T-cell (primary cell): ENCODE data around the gene DPP7. TPM values are rescaled to one million over a fixed set of nuclear protein-coding genes. Genes with fewer than 3 reads are reported as not detected.

Experiments
- ATAC-seq, 4 experiments: fragments of 200-7000 bp in 3 of 4; fragments of 150-1000 bp in 1 of 4; cut with Tn5 transposase; replicated peaks in 1 of 4; 1 replicate in 3 of 4; 2 replicates in 1 of 4; pipeline ENCODE4 v1.10.0; 2021; ENCODE audit warnings: moderate library complexity in 3 of 4, mild to moderate bottlenecking in 2 of 4, moderate number of reproducible peaks in 1 of 4
- CTCF ChIA-PET, 2 donors: fragments of 300-600 bp; sonication (Branson Sonifier 250); formaldehyde crosslinking; loops; one replicate each; lab custom pipeline; 2022; ENCODE audit warnings: antibody characterized with exemption in 2 of 2; lab: Charles Lee
- POLR2A ChIA-PET, 2 donors: fragments of 300-600 bp; sonication (Branson Sonifier 250); formaldehyde crosslinking; loops; one replicate each; lab custom pipeline; 2022; ENCODE audit warnings: antibody characterized with exemption in 2 of 2; lab: Charles Lee
- DNase-seq, 35 experiments: peaks; one replicate each; pipeline versions ENCODE4 v3.0.0 to v3.0.0-alpha.2; 2013 to 2023
- H3K27ac ChIP-seq: one replicate; pipeline ENCODE4 v1.5.1; 2013; ENCODE audit warnings: low read length
- H3K27me3 ChIP-seq, 2 experiments: replicated peaks in 1 of 2; 1 replicate in 1 of 2; 2 replicates in 1 of 2; pipeline versions ENCODE4 v1.6.1 to v1.7.0; 2013; ENCODE audit warnings: low read length in 1 of 2, mixed read lengths in 1 of 2; ENCODE audit not compliant: control insufficient read depth in 2 of 2, insufficient read depth in 2 of 2; ENCODE audit errors: extremely low read depth in 1 of 2
- H3K36me3 ChIP-seq, 2 donors: 1 replicate in 1 of 2; 2 replicates in 1 of 2; pipeline versions ENCODE4 v1.6.1 to v1.7.0; 2013; ENCODE audit warnings: low read length in 1 of 2; ENCODE audit not compliant: control insufficient read depth in 2 of 2, insufficient read depth in 1 of 2; ENCODE audit errors: extremely low read depth in 1 of 2
- H3K4me1 ChIP-seq, 2 experiments: 1 replicate in 1 of 2; 2 replicates in 1 of 2; pipeline versions ENCODE4 v1.6.1 to v1.7.0; 2013; ENCODE audit warnings: low read length in 2 of 2, mixed read lengths in 1 of 2; ENCODE audit not compliant: insufficient read depth in 2 of 2, control insufficient read depth in 1 of 2; ENCODE audit errors: extremely low read depth in 1 of 2
- H3K4me3 ChIP-seq, 2 donors: 1 replicate in 1 of 2; 2 replicates in 1 of 2; pipeline versions ENCODE4 v1.5.1 to v1.7.0; 2013; ENCODE audit warnings: mild to moderate bottlenecking in 2 of 2, low read length in 1 of 2, moderate library complexity in 1 of 2; ENCODE audit not compliant: control insufficient read depth in 1 of 2; ENCODE audit errors: extremely low read depth in 1 of 2
- H3K9me3 ChIP-seq: 2 replicates; pipeline ENCODE4 v1.7.0; 2013
- H3K27ac Mint-ChIP-seq, 2 donors: one replicate each; pipeline ENCODE4 v1.8.0; 2020 to 2021; ENCODE audit warnings: mild to moderate bottlenecking in 2 of 2, mixed read lengths in 2 of 2
- H3K27me3 Mint-ChIP-seq, 2 donors: one replicate each; pipeline ENCODE4 v1.8.0; 2021 to 2022; ENCODE audit warnings: mixed read lengths in 2 of 2
- H3K36me3 Mint-ChIP-seq: one replicate; pipeline ENCODE4 v1.8.0; 2021; ENCODE audit warnings: mixed read lengths
- H3K4me1 Mint-ChIP-seq, 3 donors: one replicate each; pipeline ENCODE4 v1.8.0; 2020 to 2022; ENCODE audit warnings: mixed read lengths in 3 of 3, mild to moderate bottlenecking in 1 of 3
- H3K4me3 Mint-ChIP-seq, 3 donors: one replicate each; pipeline ENCODE4 v1.8.0; 2020 to 2022; ENCODE audit warnings: mild to moderate bottlenecking in 3 of 3, mixed read lengths in 3 of 3, moderate library complexity in 3 of 3
- H3K9me3 Mint-ChIP-seq, 3 donors: one replicate each; pipeline ENCODE4 v1.8.0; 2020 to 2022; ENCODE audit warnings: mixed read lengths in 3 of 3
- WGBS: methylation state at CpG from one replicate; pipeline ENCODE4 v1.1.5; 2013; ENCODE audit warnings: missing lambda C conversion rate; ENCODE audit not compliant: insufficient coverage; 5-methylcytosine and 5-hydroxymethylcytosine counted together
- total RNA-seq, 35 experiments: library from RNA in 6 of 35; stranded (reverse) in 6 of 35; fragments of 120-200 nt in 1 of 35; gene quantifications; one replicate each; pipeline versions ENCODE4 v1.2.1 to v1.2.4 and lab custom pipeline; 2013 to 2026

Gene DPP7
- total RNA-seq, 5 donors from 2014 or later (not counting 1 experiment from before 2014, with no cell fraction given) = 246 to 469 (median 425) TPM

DNA sequence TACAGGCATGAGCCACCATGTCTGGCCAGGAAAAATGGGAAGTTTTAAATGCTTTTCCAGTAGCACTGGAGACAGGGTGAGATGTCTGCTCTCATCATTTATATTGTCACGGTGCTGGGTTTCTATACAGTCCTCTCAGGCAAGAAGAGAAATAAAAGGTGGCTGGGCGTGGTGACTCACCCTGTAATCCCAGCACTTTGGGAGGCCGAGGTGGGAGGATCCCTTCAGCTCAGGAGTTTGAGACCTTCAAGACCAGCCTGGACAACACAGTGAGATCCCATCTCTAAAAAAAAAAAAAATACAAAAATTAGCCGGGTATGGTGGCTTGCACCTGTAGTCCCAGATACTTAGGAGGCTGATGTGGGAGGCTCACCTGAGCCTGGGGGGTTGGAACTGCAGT is 19.7 kb upstream of the DPP7 start:
- no peak overlapping the region for H3K27ac ChIP-seq
- ATAC-seq (no peak), DNase-seq (no peak)
- H3K4me3 ChIP-seq = no peak overlapping the region
- ChIA-PET POLR2A (interaction anchor here in 1 of 2 donors (0.7 kb wide), 1 partner anchor 36 kb away, joined by 4 read pairs; no protein-coding TSS in a partner anchor), CTCF (interaction anchor here in 1 of 2 donors (0.7 kb wide), 2 partner anchors 36 to 46 kb away, joined by 4 to 5 read pairs; no protein-coding TSS in a partner anchor)
- no peaks in the 10 kb centered on the region for H3K9me3 ChIP-seq
- Mint-ChIP-seq H3K27ac (no peak overlapping the region), H3K4me3 (no peak overlapping the region), H3K9me3 (no peaks in the 10 kb centered on the region), H3K4me1 (peaks cover 0 to 4% (median 3%) of the 10 kb centered on the region in 3 donors), H3K36me3 (no peaks in the 10 kb centered on the region), H3K27me3 (peaks cover 20 to 43% of the 10 kb centered on the region in 2 donors)
- peaks cover 0 to 16% of the 10 kb centered on the region in 2 experiments for H3K4me1 ChIP-seq
- no peaks in the 10 kb centered on the region for H3K36me3 ChIP-seq
- H3K27me3 ChIP-seq = peaks cover 6 to 71% of the 10 kb centered on the region in 2 experiments
- WGBS = 40% methylated on average over 1 of the region's 4 CpGs

DNA sequence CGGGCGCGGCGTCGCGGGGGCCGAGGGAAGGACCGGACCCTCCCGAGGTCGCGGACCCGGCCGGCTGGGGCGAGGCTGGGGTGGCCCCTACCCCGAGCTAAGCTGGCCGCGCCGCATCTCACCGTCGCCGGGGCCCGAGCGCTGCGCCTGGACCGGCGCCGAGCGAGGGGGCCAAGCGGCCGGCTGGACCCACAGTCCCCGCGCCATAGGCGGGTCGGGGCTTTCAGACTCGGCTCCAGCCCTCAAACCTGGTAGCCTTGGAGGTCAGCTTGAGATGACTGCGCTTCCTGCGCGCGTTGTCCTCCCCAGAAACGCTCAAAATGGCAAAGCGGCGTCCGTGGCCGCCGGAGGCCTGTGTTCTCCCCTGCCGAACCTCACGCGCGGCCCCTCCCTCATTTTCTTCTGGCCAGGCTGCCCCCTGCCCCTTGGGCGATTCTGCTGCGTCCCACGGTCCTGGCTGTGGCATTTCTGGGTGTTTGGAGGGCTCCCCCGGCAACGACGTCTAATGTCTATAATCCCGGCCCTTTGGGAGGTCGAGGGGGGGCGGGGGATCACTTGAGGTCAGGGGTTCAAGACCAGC is 15.7 kb upstream of the DPP7 start:
- WGBS = 5% methylated on average over 49 of the region's 58 CpGs
- H3K4me3 ChIP-seq = peak overlapping the region; percentile 55 to 71
- H3K4me1 ChIP-seq = peaks cover 22 to 35% of the 10 kb centered on the region in 2 experiments
- H3K27ac ChIP-seq = no peak overlapping the region
- DNase-seq = no peak
- Mint-ChIP-seq H3K4me1 (peaks cover 27 to 32% (median 30%) of the 10 kb centered on the region in 3 donors), H3K27ac (peak overlapping the region; percentile 69 to 70), H3K4me3 (peak overlapping the region; percentile 71 to 79 (median 78)), H3K9me3 (no peaks in the 10 kb centered on the region), H3K27me3 (peaks cover 3 to 14% of the 10 kb centered on the region in 2 donors), H3K36me3 (no peaks in the 10 kb centered on the region)
- peaks cover 0 to 37% of the 10 kb centered on the region in 2 experiments for H3K27me3 ChIP-seq
- no peaks in the 10 kb centered on the region for H3K36me3 ChIP-seq
- no peaks in the 10 kb centered on the region for H3K9me3 ChIP-seq
- ChIA-PET POLR2A (interaction anchor here (0.7 to 1.2 kb wide), 4 partner anchors 14 to 111 kb away, joined by 3 read pairs; partner anchors contain the start of genes MAN1B1 (in 1 of the 2) and TUBB4B (in 1 of the 2)), CTCF (interaction anchor here (0.6 to 1.8 kb wide), 8 partner anchors 35 to 402 kb away, joined by 3 to 15 read pairs (median 4); no protein-coding TSS in a partner anchor)
- ATAC-seq = no peak

DNA sequence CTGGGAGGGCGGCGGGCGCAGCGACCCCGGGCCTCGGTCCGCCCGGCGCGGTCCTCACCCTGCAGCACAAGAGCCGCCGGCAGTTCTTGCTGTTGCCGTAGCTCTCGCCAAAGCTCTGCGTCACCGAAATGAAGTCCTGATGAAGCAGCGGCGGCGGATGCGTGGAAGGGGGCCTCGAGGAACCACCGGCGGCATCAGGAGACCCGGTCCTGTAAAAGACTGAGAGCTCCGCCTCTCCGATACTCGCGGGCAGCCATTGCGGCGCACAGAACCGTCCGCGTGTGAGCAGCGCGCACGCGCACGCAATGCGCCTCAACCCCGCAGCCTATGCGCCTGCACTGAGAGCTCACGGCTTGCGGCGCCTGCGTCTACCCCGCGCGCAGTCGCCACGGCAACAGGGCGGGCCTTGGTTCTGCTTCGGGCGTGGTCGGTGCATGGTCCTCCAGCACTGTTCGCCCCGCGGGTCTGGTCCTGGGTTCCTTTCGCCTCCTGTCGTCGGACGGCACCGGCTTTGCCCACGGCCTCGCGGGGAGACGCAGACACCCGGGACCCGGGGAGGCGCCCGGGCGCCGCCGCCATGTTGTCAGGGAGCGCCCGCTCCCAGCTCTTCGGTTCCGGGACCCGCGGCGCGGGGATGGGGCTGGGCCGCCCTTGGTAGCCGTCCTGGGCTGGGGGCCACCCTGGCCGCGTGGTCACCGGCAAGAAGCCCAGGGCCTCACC is 15.1 kb upstream of the DPP7 start:
- H3K4me3 ChIP-seq = peak overlapping the region; percentile 55 to 71
- ChIA-PET POLR2A (interaction anchor here (0.7 to 1.2 kb wide), 4 partner anchors 15 to 111 kb away, joined by 3 read pairs; partner anchors contain the start of genes MAN1B1 (in 1 of the 2) and TUBB4B (in 1 of the 2)), CTCF (interaction anchor here (0.6 to 1.8 kb wide), 10 partner anchors 21 to 401 kb away, joined by 3 to 15 read pairs (median 3); partner anchors contain the start of genes ANAPC2 (in 1 of the 2) and SSNA1 (in 1 of the 2))
- peak overlapping the region; percentile 80 to 84 for H3K27ac Mint-ChIP-seq
- peak overlapping the region; percentile 82 to 92 (median 85) for H3K4me3 Mint-ChIP-seq
- H3K27ac ChIP-seq = peak overlapping the region; percentile 67
- H3K27me3 ChIP-seq = peaks cover 0 to 36% of the 10 kb centered on the region in 2 experiments
- peaks cover 27 to 32% (median 30%) of the 10 kb centered on the region in 3 donors for H3K4me1 Mint-ChIP-seq
- peaks cover 22 to 35% of the 10 kb centered on the region in 2 experiments for H3K4me1 ChIP-seq
- under 1% methylated on average over 86 of the region's 86 CpGs for WGBS
- peak; percentile 78 to 94 (median 87) for DNase-seq
- no peaks in the 10 kb centered on the region for H3K36me3 Mint-ChIP-seq
- H3K9me3 ChIP-seq = no peaks in the 10 kb centered on the region
- H3K9me3 Mint-ChIP-seq = no peaks in the 10 kb centered on the region
- peaks cover 3 to 11% of the 10 kb centered on the region in 2 donors for H3K27me3 Mint-ChIP-seq
- ATAC-seq = peak; percentile 94 to 98 (median 98)
- no peaks in the 10 kb centered on the region for H3K36me3 ChIP-seq

DNA sequence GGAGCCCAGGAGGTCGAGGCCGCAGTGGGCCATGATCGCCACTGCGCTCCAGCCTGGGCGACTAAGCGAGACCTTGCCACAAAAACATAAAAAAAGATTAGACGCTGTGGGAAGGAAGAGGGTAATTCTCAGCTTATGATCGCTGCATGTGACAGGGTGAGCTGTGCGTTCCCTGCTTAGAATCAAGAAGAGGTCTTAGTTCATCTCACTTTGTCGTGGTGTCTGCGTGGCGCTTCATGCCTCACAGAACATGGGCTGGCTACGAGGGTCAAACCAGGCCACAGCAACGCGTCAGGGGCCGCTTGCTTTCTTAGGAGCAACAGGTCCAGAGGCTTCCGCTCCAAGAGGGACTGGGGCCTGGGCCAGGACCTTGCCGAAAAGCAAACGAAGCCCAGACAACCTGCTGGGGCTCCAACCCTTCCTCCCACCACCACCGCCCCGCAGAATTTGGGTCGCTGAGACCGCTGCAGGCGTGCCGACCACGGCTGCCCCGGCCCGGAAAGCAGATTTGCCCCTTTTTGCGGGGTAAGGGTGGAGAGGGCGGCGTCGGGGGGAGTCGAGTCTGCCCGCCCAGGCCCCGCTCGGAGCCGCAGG is 14.4 kb upstream of the DPP7 start:
- Mint-ChIP-seq H3K36me3 (no peaks in the 10 kb centered on the region), H3K4me3 (peak overlapping the region; percentile 82 to 92 (median 85)), H3K9me3 (no peaks in the 10 kb centered on the region), H3K27me3 (peaks cover 3 to 11% of the 10 kb centered on the region in 2 donors), H3K27ac (peak overlapping the region; percentile 89 to 97), H3K4me1 (peaks cover 27 to 32% (median 30%) of the 10 kb centered on the region in 3 donors)
- H3K9me3 ChIP-seq = no peaks in the 10 kb centered on the region
- no peaks in the 10 kb centered on the region for H3K36me3 ChIP-seq
- POLR2A ChIA-PET = interaction anchor here (0.8 to 1.2 kb wide), 3 partner anchors 15 to 112 kb away, joined by 3 read pairs; partner anchors contain the start of gene TUBB4B (in 1 of the 2)
- DNase-seq (peak in 3 of 35 experiments; percentile 2 to 59 (median 35)), ATAC-seq (peak; percentile 0 to 20 (median 2))
- WGBS = 4% methylated on average over 34 of the region's 37 CpGs
- peaks cover 22 to 35% of the 10 kb centered on the region in 2 experiments for H3K4me1 ChIP-seq
- peaks cover 0 to 29% of the 10 kb centered on the region in 2 experiments for H3K27me3 ChIP-seq
- H3K27ac ChIP-seq = peak overlapping the region; percentile 67
- peak overlapping the region; percentile 55 to 71 for H3K4me3 ChIP-seq
- CTCF ChIA-PET = interaction anchor here in 1 of 2 donors (0.9 to 1.8 kb wide), 6 partner anchors 33 to 128 kb away, joined by 3 to 15 read pairs (median 3); partner anchors contain the start of genes ANAPC2 and SSNA1

DNA sequence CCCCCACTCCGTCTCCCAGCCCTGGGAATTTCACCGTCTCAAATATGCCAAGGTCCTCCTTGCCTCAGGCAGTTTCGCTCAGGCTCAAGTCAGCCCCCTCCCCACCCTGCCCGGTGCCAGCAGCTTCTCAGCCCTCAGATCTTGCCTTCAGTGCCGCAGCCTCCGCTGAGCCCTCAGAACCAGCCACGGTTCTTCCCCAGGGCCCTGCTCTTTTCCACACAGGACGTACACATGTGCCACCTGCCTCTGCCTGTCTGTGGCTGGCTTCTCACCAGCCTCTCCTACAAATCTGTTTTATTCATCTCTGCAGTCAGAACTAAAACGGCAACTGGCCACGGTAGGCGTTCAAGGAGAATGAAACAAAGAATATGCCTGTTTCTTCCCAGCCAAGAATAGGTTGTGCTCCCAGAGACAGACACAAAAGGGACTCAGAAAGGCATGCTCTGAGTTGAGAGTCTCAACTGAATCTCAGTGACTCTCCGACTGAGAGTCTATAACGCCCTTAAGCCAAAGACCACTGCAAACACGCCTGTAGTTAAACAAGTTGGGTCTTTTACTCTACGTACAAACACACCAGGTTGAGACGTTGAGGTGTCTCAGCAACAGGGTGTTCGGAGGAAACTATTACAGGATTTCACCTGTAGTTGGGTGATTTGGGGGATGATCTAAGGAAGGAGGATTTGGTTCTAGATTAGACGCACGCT is 13.8 kb upstream of the DPP7 start:
- H3K27ac ChIP-seq = peak overlapping the region; percentile 67
- no peak for ATAC-seq
- H3K36me3 ChIP-seq = no peaks in the 10 kb centered on the region
- peak overlapping the region; percentile 55 to 71 for H3K4me3 ChIP-seq
- H3K27me3 Mint-ChIP-seq = peaks cover 3 to 9% of the 10 kb centered on the region in 2 donors
- POLR2A ChIA-PET = no interaction called here
- CTCF ChIA-PET = interaction anchor here in 1 of 2 donors (0.7 to 1.8 kb wide), 3 partner anchors 33 to 155 kb away, joined by 4 to 15 read pairs (median 8); no protein-coding TSS in a partner anchor
- no peaks in the 10 kb centered on the region for H3K36me3 Mint-ChIP-seq
- peaks cover 27 to 32% (median 30%) of the 10 kb centered on the region in 3 donors for H3K4me1 Mint-ChIP-seq
- peak overlapping the region; percentile 89 to 97 for H3K27ac Mint-ChIP-seq
- H3K9me3 Mint-ChIP-seq = no peaks in the 10 kb centered on the region
- no peaks in the 10 kb centered on the region for H3K9me3 ChIP-seq
- H3K4me1 ChIP-seq = peaks cover 22 to 35% of the 10 kb centered on the region in 2 experiments
- DNase-seq = peak in 1 of 35 experiments; percentile 45
- H3K4me3 Mint-ChIP-seq = peak overlapping the region; percentile 82 to 92 (median 85)
- peaks cover 0 to 26% of the 10 kb centered on the region in 2 experiments for H3K27me3 ChIP-seq
- 7% methylated on average over 12 of the region's 19 CpGs for WGBS
